G401.6 (cell line): ENCODE data around the gene XXYLT1.
A peak's percentile ranks its signal among the peaks of the same experiment; 100 is the strongest.
"Not testable (repeated sequence)": the region's sequence is repeated elsewhere in the genome, so short reads cannot be mapped to it uniquely, and the experiment has no call there.

Experiments
- FAIRE-seq: peaks from 2 replicates; lab custom pipeline; 2012; peaks lifted over from hg19 to GRCh38; lab: Jason Lieb, UNC

Gene XXYLT1

GRCh38 chr3:195270817-195271409 lies at the start of gene XXYLT1:
Gene XXYLT1, minus strand, starts transcription at chr3:195271159. Its CDS starts 101 bp downstream, at chr3:195271058.
- no peak for FAIRE-seq

- no peak for FAIRE-seq
These were observed 48.1 kb upstream of the XXYLT1 start for GRCh38 chr3:195319060-195319459.

GRCh38 chr3:195312714-195313113 lies 41.8 kb upstream of the XXYLT1 start:
- peak; percentile 23 for FAIRE-seq

- peak; percentile 8 for FAIRE-seq
These were observed 36.8 kb upstream of the XXYLT1 start for GRCh38 chr3:195307711-195308110.

- FAIRE-seq, result no peak
These were observed 35.4 kb upstream of the XXYLT1 start for GRCh38 chr3:195306369-195306768.

GRCh38 chr3:195302431-195302830 lies 31.5 kb upstream of the XXYLT1 start:
- no peak for FAIRE-seq

- FAIRE-seq, result no peak
These were observed 26.5 kb upstream of the XXYLT1 start for GRCh38 chr3:195297446-195297845.

GRCh38 chr3:195296662-195297061 lies 25.7 kb upstream of the XXYLT1 start:
- no peak for FAIRE-seq

GRCh38 chr3:195291121-195291520 lies 20.2 kb upstream of the XXYLT1 start:
- peak; percentile 73 for FAIRE-seq

GRCh38 chr3:195290643-195291042 lies 19.7 kb upstream of the XXYLT1 start:
- FAIRE-seq, result not testable (repeated sequence)

- no peak for FAIRE-seq
These were observed 15.3 kb upstream of the XXYLT1 start for GRCh38 chr3:195286115-195286872.

- no peak for FAIRE-seq
These were observed 14.4 kb upstream of the XXYLT1 start for GRCh38 chr3:195285372-195285771.

GRCh38 chr3:195284842-195285241 lies 13.9 kb upstream of the XXYLT1 start:
- FAIRE-seq, result no peak

- FAIRE-seq, result no peak
These were observed 12.0 kb upstream of the XXYLT1 start for GRCh38 chr3:195282961-195283360.

- FAIRE-seq, result no peak
These were observed 3.5 kb upstream of the XXYLT1 start for GRCh38 chr3:195274259-195274966.

GRCh38 chr3:195271410-195272243 lies 668 bp upstream of the XXYLT1 start:
- FAIRE-seq, result peak; percentile 58

- no peak for FAIRE-seq
These were observed 711 bp downstream of the XXYLT1 start for GRCh38 chr3:195270079-195270816.

GRCh38 chr3:195269375-195270078 lies 1.4 kb downstream of the XXYLT1 start:
- FAIRE-seq, result no peak

GRCh38 chr3:195268576-195269309 lies 2.2 kb downstream of the XXYLT1 start:
- FAIRE-seq, result no peak

- FAIRE-seq, result no peak
These were observed 3.9 kb downstream of the XXYLT1 start for GRCh38 chr3:195267096-195267495.
